K562 (cell line): ENCODE results near the gene PUSL1. TPM values are rescaled to one million over a fixed set of nuclear protein-coding genes. Genes with fewer than 3 reads are reported as not detected.

Experiments used
- BHLHE40 ChIP-seq: IDR thresholded peaks from 2 replicates; pipeline ENCODE4 v1.6.1; 2011; ENCODE audit warnings: low read length, improper control_type of control experiment
- BRD9 ChIP-seq: fragments of 450-650 bp; IDR thresholded peaks from 2 replicates; pipeline ENCODE4 v1.6.1; 2018; ENCODE audit warnings: low read depth; ENCODE audit not compliant: partially characterized antibody
- CAMTA2 ChIP-seq: fragments of 250-450 bp; sonication (Bioruptor Pico); conservative IDR thresholded peaks from 2 replicates; pipeline ENCODE4 v1.5.1; 2022
- CTCF ChIP-seq, 3 experiments: IDR thresholded peaks in 2 of 3; conservative IDR thresholded peaks in 1 of 3; 2 replicates each; pipeline ENCODE4 v1.5.1; 2011 to 2012; ENCODE audit warnings: low read length in 3 of 3, mild to moderate bottlenecking in 3 of 3, control low read depth in 2 of 3, improper control_type of control experiment in 1 of 3, inconsistent platforms in 1 of 3, low read depth in 1 of 3, mixed read lengths in 1 of 3, moderate library complexity in 1 of 3; ENCODE audit not compliant: insufficient read depth in 2 of 3
- RBFOX2 ChIP-seq: fragments of 200-400 bp; formaldehyde crosslinking; IDR thresholded peaks from 2 replicates; pipeline ENCODE4 v1.6.1; 2017; ENCODE audit warnings: low read depth, mild to moderate bottlenecking, low read length, moderate library complexity
- SMAD4 ChIP-seq: fragments of 250-450 bp; sonication (Bioruptor Pico); conservative IDR thresholded peaks from 2 replicates; pipeline ENCODE4 v1.8.0; 2021; ENCODE audit warnings: inconsistent platforms, mild to moderate bottlenecking, moderate library complexity
- SMARCC2 ChIP-seq: fragments of 450-650 bp; IDR thresholded peaks from 2 replicates; pipeline ENCODE4 v1.6.1; 2017; ENCODE audit warnings: antibody characterized with exemption, moderate library complexity, mild to moderate bottlenecking, low read depth
- SREBF2 ChIP-seq: sonication (generic); formaldehyde crosslinking; IDR thresholded peaks from 2 replicates; pipeline ENCODE4 v1.4.0; 2020; ENCODE audit warnings: mild to moderate bottlenecking, missing genetic modification reagents
- STAG1 ChIP-seq: sonication (generic); formaldehyde crosslinking; IDR thresholded peaks from 2 replicates; pipeline ENCODE4 v1.5.0; 2020; ENCODE audit warnings: missing genetic modification reagents, borderline replicate concordance
- STAT5B ChIP-seq: fragments of 250-450 bp; sonication (Bioruptor Pico); IDR thresholded peaks from 2 replicates; pipeline ENCODE4 v1.8.0; 2021; ENCODE audit warnings: mild to moderate bottlenecking, inconsistent platforms
- THAP7 ChIP-seq: fragments of 250-450 bp; sonication (Bioruptor Pico); IDR thresholded peaks from 2 replicates; pipeline ENCODE4 v1.5.0; 2021
- XRCC4 ChIP-seq: IDR thresholded peaks from one replicate; pipeline ENCODE4 v1.6.1; 2011; ENCODE audit not compliant: insufficient read depth, insufficient read length; ENCODE audit errors: extremely low read depth
- ZNF408 ChIP-seq: fragments of 250-450 bp; sonication (Bioruptor Pico); IDR thresholded peaks from 2 replicates; pipeline ENCODE4 v1.4.0; 2020; ENCODE audit warnings: low read depth, mild to moderate bottlenecking, moderate library complexity
- polyA plus RNA-seq, 8 experiments: library from polyadenylated mRNA; depleted of rRNA in 4 of 8; stranded (reverse) in 5 of 8; unstranded in 3 of 8; fragments of >200 nt; fragmentation: Nextera tagmentation in 2 of 8; fragmentation: Illumina TruSeq in 1 of 8; extraction: Ambion mirVana in 2 of 8; extraction: Trizol in 1 of 8; gene quantifications; 2 replicates each; pipeline versions ENCODE4 v1.2.1 to v1.2.3, GENCODE V29; 2011 to 2014; ENCODE audit warnings: inconsistent platforms in 1 of 8, missing spikeins in 1 of 8
- total RNA-seq, 7 experiments: library from RNA; depleted of rRNA in 6 of 7; stranded (reverse); fragments of >200 nt in 6 of 7; fragmentation: Illumina TruSeq in 2 of 7; extraction: Trizol in 2 of 7; gene quantifications; 2 replicates each; pipeline versions ENCODE4 v1.2.1 to v1.2.3, GENCODE V29; 2011 to 2021; ENCODE audit warnings: low replicate concordance in 1 of 7
- TF ChIP-seq, protein P1 (sequence below): sonication (generic); formaldehyde crosslinking; IDR thresholded peaks from 2 replicates; pipeline ENCODE4 v1.4.0; 2020; ENCODE audit warnings: mild to moderate bottlenecking, missing genetic modification reagents
- TF ChIP-seq, protein P2 (sequence below): sonication (generic); formaldehyde crosslinking; IDR thresholded peaks from 2 replicates; pipeline ENCODE4 v1.8.1; 2023; ENCODE audit warnings: mild to moderate bottlenecking, missing genetic modification reagents
- TF ChIP-seq, protein P3 (sequence below): fragments of 450-650 bp; IDR thresholded peaks from 2 replicates; pipeline ENCODE4 v1.6.1; 2016
- TF ChIP-seq, protein P4 (sequence below), 2 experiments: fragments of 450-650 bp in 1 of 2; sonication (generic) in 1 of 2; formaldehyde crosslinking; conservative IDR thresholded peaks; 2 replicates each; pipeline versions ENCODE4 v1.4.0 to v1.8.1; 2020 to 2022; ENCODE audit warnings: mild to moderate bottlenecking in 1 of 2, missing genetic modification reagents in 1 of 2

Gene PUSL1
- total and polyA plus RNA-seq, 9 of the 15 experiments (the other 6 are each of a cell fraction or from before 2014, with no cell fraction given): 0.62 to 86.9 (median 13.6) TPM

GRCh38 chr1:1272341-1273208, 35.8 kb upstream of the PUSL1 start (continued):
- no peak for TF ChIP-seq THAP7 (CRISPR knock-in tag)
- no peak for TF ChIP-seq SMARCC2
- TF ChIP-seq STAG1: 0 out of 2 replicates have a peak, but pooled peaks have one; percentile 19
- TF ChIP-seq STAT5B (CRISPR knock-in tag): no peak
- TF ChIP-seq RBFOX2: peak; percentile 19; the same call in 1 of the 2 replicates
- TF ChIP-seq, protein P1, sequence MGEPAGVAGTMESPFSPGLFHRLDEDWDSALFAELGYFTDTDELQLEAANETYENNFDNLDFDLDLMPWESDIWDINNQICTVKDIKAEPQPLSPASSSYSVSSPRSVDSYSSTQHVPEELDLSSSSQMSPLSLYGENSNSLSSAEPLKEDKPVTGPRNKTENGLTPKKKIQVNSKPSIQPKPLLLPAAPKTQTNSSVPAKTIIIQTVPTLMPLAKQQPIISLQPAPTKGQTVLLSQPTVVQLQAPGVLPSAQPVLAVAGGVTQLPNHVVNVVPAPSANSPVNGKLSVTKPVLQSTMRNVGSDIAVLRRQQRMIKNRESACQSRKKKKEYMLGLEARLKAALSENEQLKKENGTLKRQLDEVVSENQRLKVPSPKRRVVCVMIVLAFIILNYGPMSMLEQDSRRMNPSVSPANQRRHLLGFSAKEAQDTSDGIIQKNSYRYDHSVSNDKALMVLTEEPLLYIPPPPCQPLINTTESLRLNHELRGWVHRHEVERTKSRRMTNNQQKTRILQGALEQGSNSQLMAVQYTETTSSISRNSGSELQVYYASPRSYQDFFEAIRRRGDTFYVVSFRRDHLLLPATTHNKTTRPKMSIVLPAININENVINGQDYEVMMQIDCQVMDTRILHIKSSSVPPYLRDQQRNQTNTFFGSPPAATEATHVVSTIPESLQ (CRISPR knock-in tag): no peak
- no peak for TF ChIP-seq CAMTA2 (CRISPR knock-in tag)
- TF ChIP-seq BHLHE40: no peak
- TF ChIP-seq SREBF2: no peak
- TF ChIP-seq BRD9: no peak
- TF ChIP-seq, protein P2, sequence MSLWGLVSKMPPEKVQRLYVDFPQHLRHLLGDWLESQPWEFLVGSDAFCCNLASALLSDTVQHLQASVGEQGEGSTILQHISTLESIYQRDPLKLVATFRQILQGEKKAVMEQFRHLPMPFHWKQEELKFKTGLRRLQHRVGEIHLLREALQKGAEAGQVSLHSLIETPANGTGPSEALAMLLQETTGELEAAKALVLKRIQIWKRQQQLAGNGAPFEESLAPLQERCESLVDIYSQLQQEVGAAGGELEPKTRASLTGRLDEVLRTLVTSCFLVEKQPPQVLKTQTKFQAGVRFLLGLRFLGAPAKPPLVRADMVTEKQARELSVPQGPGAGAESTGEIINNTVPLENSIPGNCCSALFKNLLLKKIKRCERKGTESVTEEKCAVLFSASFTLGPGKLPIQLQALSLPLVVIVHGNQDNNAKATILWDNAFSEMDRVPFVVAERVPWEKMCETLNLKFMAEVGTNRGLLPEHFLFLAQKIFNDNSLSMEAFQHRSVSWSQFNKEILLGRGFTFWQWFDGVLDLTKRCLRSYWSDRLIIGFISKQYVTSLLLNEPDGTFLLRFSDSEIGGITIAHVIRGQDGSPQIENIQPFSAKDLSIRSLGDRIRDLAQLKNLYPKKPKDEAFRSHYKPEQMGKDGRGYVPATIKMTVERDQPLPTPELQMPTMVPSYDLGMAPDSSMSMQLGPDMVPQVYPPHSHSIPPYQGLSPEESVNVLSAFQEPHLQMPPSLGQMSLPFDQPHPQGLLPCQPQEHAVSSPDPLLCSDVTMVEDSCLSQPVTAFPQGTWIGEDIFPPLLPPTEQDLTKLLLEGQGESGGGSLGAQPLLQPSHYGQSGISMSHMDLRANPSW (CRISPR knock-in tag): 0 out of 2 replicates have a peak, but pooled peaks have one; percentile 4
- TF ChIP-seq CTCF (IDR thresholded peaks at IDR 0.05 in 2 of 3, conservative IDR thresholded peaks at IDR 0.05 in 1 of 3; ENCODE audit: insufficient read depth in 2 of 3, low read depth in 1 of 3, low read length in 3 of 3): 0 out of 6 replicates have a peak, but pooled peaks of 1 of the 3 experiments have one; percentile 16
- TF ChIP-seq ZNF408 (CRISPR knock-in tag): no peak
- TF ChIP-seq, protein P3, sequence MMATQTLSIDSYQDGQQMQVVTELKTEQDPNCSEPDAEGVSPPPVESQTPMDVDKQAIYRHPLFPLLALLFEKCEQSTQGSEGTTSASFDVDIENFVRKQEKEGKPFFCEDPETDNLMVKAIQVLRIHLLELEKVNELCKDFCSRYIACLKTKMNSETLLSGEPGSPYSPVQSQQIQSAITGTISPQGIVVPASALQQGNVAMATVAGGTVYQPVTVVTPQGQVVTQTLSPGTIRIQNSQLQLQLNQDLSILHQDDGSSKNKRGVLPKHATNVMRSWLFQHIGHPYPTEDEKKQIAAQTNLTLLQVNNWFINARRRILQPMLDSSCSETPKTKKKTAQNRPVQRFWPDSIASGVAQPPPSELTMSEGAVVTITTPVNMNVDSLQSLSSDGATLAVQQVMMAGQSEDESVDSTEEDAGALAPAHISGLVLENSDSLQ: peak; percentile 82
- no peak for TF ChIP-seq SMAD4
- TF ChIP-seq XRCC4: no peak
- TF ChIP-seq, protein P4, sequence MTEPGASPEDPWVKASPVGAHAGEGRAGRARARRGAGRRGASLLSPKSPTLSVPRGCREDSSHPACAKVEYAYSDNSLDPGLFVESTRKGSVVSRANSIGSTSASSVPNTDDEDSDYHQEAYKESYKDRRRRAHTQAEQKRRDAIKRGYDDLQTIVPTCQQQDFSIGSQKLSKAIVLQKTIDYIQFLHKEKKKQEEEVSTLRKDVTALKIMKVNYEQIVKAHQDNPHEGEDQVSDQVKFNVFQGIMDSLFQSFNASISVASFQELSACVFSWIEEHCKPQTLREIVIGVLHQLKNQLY (CRISPR knock-in tag; conservative IDR thresholded peaks at IDR 0.05): no peak
